Measurements from ENCODE around the gene GPRC5B.

- TF ChIP-seq, protein P1, sequence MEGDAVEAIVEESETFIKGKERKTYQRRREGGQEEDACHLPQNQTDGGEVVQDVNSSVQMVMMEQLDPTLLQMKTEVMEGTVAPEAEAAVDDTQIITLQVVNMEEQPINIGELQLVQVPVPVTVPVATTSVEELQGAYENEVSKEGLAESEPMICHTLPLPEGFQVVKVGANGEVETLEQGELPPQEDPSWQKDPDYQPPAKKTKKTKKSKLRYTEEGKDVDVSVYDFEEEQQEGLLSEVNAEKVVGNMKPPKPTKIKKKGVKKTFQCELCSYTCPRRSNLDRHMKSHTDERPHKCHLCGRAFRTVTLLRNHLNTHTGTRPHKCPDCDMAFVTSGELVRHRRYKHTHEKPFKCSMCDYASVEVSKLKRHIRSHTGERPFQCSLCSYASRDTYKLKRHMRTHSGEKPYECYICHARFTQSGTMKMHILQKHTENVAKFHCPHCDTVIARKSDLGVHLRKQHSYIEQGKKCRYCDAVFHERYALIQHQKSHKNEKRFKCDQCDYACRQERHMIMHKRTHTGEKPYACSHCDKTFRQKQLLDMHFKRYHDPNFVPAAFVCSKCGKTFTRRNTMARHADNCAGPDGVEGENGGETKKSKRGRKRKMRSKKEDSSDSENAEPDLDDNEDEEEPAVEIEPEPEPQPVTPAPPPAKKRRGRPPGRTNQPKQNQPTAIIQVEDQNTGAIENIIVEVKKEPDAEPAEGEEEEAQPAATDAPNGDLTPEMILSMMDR (IDR thresholded peaks at IDR 0.05) = no peak
- no peak for TF ChIP-seq POLR2AphosphoS5 (IDR thresholded peaks at IDR 0.05)
Measured at GRCh38 chr16:19868421-19868820, 16.2 kb downstream of the GPRC5B start.
